GM10266 (cell line): ENCODE results near the gene LDLRAD3.

Experiments
- DNase-seq: peaks from one replicate; pipeline ENCODE4 v3.0.0; 2012; ENCODE audit errors: extremely low spot score
- TF ChIP-seq, protein P1 (sequence below): IDR thresholded peaks from 2 replicates; pipeline ENCODE4 v1.5.1; 2012; ENCODE audit warnings: mild to moderate bottlenecking, low read depth; ENCODE audit not compliant: control insufficient read depth, insufficient read depth; ENCODE audit errors: missing control alignments

The LDLRAD3 gene

DNA sequence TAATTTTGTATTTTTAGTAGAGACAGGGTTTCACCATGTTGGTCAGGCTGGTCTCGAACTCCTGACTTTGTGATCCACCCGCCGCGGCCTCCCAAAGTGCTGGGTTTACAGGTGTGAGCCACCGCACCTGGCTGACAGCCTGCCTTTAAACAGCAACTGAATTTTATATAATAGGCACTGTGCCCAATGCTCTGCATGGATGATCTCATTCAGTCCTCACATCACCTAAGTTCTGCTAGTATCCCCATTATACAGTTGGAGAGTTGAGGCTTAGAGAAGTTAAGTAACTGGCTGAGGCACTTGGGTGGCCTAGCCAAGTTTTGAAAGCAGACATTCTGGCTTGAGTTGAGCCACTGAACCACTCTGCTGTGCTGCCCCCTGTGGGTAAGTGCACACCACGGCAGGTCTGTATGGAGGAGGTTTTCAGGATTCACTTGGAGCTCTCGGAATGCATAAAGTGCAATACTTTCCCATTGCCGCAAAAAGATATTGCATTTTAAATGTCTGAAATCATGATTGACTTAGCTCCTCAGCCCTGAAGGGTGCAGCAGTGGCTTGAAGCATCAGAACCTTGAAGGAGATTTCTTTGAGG, 112.4 kb downstream of the LDLRAD3 start:
- TF ChIP-seq, protein P1, sequence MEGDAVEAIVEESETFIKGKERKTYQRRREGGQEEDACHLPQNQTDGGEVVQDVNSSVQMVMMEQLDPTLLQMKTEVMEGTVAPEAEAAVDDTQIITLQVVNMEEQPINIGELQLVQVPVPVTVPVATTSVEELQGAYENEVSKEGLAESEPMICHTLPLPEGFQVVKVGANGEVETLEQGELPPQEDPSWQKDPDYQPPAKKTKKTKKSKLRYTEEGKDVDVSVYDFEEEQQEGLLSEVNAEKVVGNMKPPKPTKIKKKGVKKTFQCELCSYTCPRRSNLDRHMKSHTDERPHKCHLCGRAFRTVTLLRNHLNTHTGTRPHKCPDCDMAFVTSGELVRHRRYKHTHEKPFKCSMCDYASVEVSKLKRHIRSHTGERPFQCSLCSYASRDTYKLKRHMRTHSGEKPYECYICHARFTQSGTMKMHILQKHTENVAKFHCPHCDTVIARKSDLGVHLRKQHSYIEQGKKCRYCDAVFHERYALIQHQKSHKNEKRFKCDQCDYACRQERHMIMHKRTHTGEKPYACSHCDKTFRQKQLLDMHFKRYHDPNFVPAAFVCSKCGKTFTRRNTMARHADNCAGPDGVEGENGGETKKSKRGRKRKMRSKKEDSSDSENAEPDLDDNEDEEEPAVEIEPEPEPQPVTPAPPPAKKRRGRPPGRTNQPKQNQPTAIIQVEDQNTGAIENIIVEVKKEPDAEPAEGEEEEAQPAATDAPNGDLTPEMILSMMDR, result peak; percentile 44
- peak; percentile 25 for DNase-seq

DNA sequence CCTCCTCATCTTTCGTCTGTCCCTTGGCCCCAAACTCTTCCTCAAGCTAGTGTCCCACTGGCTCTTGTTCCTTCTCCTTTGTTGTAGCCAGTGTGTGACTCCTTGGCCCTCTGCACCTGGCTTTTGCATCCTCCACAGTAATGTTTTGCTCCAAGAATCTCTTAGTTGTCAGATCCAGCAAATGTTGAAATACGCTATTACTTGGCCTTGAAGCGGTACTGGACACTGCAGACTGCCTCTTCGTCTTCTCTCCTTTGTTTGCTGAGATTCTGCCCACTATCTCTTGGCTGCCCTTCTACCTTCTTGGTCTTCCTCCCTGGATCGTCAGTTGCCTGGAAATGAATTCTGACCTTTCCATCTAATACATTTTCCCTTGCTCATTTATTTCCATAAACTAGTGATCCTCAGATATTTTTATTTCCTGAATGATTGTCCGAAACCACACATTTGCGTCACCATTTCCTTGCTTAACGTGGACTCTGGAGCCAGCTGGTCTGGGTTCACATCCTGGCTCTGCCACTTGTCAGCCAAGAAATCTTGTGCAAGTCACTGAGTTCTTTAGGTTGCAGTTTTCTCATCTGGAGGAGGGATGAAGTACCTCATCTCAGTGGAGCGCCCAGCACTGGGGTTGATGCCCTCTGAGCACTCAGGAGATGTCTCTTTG, 113.6 kb downstream of the LDLRAD3 start:
- TF ChIP-seq, protein P1, result no peak
- no peak for DNase-seq

DNA sequence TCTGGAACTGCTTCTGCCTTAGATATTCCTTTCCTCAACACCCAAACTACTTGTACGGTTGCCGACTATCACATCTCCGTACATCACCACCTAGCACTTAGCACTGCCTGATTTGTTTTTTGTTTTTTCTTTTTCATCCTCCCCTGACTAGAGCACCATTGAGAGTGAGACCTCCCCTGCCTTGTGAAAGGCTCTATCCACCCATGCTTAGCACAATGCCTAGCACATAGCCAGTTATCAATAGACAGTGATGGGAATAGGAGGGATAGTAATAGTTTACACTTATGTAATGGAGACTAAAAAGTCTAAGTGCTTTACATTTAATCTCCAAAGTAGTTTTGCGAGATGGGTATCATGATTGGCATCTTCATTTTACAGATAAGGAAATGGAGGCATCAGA, 115.8 kb downstream of the LDLRAD3 start:
- DNase-seq, result no peak
- TF ChIP-seq, protein P1, result no peak

DNA sequence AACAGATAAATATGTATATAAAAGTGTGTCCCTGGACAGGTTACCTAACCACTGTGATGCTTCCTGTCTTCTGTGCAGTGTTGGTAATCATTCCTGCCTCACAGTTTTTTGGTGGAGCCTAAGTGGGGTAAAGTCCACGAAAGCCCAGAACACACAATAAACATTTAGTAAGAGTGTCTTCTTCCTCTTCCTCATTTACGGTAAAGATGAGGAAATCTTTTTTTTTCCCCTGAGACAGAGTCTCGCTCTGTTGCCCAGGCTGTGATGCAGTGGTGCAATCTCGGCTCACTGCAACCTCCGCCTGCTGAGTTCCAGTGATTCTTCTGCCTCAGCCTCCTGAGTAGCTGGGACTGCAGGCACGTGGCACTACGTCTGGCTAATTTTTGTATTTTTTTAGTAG, 117.1 kb downstream of the LDLRAD3 start:
- TF ChIP-seq, protein P1, result no peak
- DNase-seq, result no peak

DNA sequence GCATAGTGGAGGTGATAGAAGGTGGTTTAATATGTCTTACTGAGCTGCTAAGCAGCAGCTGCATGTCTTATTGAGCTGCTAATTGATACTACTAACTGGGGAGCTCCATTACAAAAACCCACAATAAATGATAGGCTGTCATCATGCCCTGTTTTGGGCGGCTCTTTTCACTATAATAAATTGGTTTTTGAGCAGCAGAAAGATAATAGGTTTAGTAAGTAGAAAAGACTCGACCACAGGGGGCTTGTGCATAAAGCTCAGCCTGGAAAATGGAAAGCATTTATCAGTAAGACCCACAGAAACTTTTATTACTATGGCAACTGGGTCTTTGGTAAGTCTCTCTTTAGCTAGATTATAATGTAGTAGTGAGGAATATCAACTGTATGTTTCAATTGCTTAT, 117.6 kb downstream of the LDLRAD3 start:
- TF ChIP-seq, protein P1, result no peak
- no peak for DNase-seq

DNA sequence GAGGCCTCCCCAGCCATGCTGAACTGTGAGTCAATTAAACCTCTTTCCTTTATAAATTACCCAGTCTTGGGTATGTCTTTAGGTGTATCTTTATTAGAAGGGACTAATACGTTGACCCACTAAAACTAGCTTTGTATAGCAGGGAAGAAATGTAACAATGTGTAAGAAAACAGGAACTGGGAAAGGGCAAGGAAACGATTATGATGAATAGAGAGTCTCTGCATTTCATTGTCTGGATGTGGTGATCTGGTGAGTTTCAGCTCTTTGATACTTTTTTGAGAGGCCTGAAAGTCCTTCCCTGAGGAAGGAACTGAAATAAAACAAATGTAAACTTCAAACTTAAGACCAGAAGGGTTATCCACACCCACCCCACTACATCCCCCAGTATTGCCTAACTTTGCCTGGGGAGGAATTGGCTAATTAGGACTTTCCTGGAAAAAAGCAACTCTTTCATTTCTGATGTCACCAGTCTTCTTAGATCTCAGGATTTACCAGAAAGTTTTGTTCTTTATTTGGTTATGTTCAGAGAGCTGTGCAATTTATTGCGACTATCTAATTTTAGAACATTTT, 119.0 kb downstream of the LDLRAD3 start:
- TF ChIP-seq, protein P1, result no peak
- no peak for DNase-seq

DNA sequence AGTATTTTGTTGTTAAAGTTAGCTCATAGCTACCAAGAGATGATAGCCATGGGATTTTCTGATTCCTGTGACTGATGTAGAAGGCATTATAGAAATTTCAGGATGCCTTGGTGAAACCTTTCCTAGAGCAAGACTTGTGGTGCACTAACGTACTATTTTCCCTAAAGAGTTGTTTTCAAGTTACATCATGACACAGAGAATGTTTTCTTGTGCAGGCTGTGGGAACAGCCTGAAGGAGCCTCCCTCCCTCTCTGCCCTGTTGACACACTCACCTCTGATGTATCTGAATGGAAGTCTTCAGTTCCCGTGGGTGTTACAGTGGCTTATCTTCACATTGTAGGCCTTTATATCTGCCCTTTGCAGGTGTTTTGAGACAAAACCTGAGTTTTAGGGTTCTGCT, 121.6 kb downstream of the LDLRAD3 start:
- DNase-seq, result no peak
- TF ChIP-seq, protein P1, result no peak
